HT1080 (cell line): Measurements from ENCODE around the gene ZNF213. TPM values are rescaled to one million over a fixed set of nuclear protein-coding genes. Genes with fewer than 3 reads are reported as not detected.
"Not testable (repeated sequence)": the region's sequence is repeated elsewhere in the genome, so short reads cannot be mapped to it uniquely, and the experiment has no call there.

ENCODE experiments used
- DNase-seq: peaks from one replicate; pipeline ENCODE4 v3.0.0-alpha.2; 2015; ENCODE audit warnings: low read depth
- total RNA-seq: library from RNA; depleted of rRNA; stranded (reverse); fragments of >200 nt; shearing (Covaris generic); gene quantifications from 2 replicates; pipeline ENCODE4 v1.2.3, GENCODE V29; 2014

The ZNF213 gene
- total RNA-seq, 1 experiment from 2014 or later: 3.8 TPM

- DNase-seq: peak; percentile 96
Measured at GRCh38 chr16:3123986-3124886, 10.6 kb upstream of the ZNF213 start.

GRCh38 chr16:3127745-3128144 lies 7.1 kb upstream of the ZNF213 start:
- DNase-seq: no peak

- peak; percentile 72 for DNase-seq
Measured at GRCh38 chr16:3129137-3130131, 5.4 kb upstream of the ZNF213 start.

GRCh38 chr16:3131755-3132377 lies 3.0 kb upstream of the ZNF213 start:
- DNase-seq: no peak

GRCh38 chr16:3133844-3134243 lies 985 bp upstream of the ZNF213 start:
- DNase-seq: no peak

GRCh38 chr16:3135126-3135715 lies 392 bp downstream of the ZNF213 start:
- peak; percentile 37 for DNase-seq

GRCh38 chr16:3137267-3137666 lies 2.4 kb downstream of the ZNF213 start:
- no peak for DNase-seq

- DNase-seq: no peak
Measured at GRCh38 chr16:3138342-3138741, 3.5 kb downstream of the ZNF213 start.

- no peak for DNase-seq
Measured at GRCh38 chr16:3138823-3139426, 4.1 kb downstream of the ZNF213 start.

- DNase-seq: not testable (repeated sequence)
Measured at GRCh38 chr16:3139561-3139960, 4.7 kb downstream of the ZNF213 start.

GRCh38 chr16:3140603-3141427 lies 6.0 kb downstream of the ZNF213 start:
- no peak for DNase-seq

- DNase-seq: no peak
Measured at GRCh38 chr16:3141781-3142311, 7.0 kb downstream of the ZNF213 start.

GRCh38 chr16:3142327-3142726 lies 7.5 kb downstream of the ZNF213 start:
- no peak for DNase-seq

- DNase-seq: no peak
Measured at GRCh38 chr16:3142770-3143169, 7.9 kb downstream of the ZNF213 start.

GRCh38 chr16:3143189-3143588 lies 8.4 kb downstream of the ZNF213 start:
- DNase-seq: no peak

GRCh38 chr16:3143598-3144320 lies 8.9 kb downstream of the ZNF213 start:
- no peak for DNase-seq

GRCh38 chr16:3144321-3144983 lies 9.6 kb downstream of the ZNF213 start:
- DNase-seq: no peak

GRCh38 chr16:3145151-3145550 lies 10.3 kb downstream of the ZNF213 start:
- DNase-seq: no peak
